H1 (cell line): ENCODE measurements around the gene HSPA6. TPM values are rescaled to one million over a fixed set of nuclear protein-coding genes. Genes with fewer than 3 reads are reported as not detected.
A peak's percentile ranks its signal among the peaks of the same experiment; 100 is the strongest.
"Not testable (repeated sequence)": the region's sequence is repeated elsewhere in the genome, so short reads cannot be mapped to it uniquely, and the experiment has no call there.

Source experiments
- CTCF ChIA-PET: fragments of 300-600 bp; sonication (Branson Sonifier 250); formaldehyde crosslinking; loops from one replicate; lab custom pipeline; 2021; ENCODE audit not compliant: partially characterized antibody; lab: Charles Lee
- POLR2A ChIA-PET: fragments of 300-600 bp; sonication (Branson Sonifier 250); formaldehyde crosslinking; loops from one replicate; lab custom pipeline; 2021; ENCODE audit warnings: inconsistent platforms; ENCODE audit not compliant: partially characterized antibody; lab: Charles Lee
- DNase-seq, 2 experiments: peaks; one replicate each; pipeline versions ENCODE4 v3.0.0 to v3.0.0-alpha.2; 2010 to 2022; ENCODE audit warnings: low spot score in 2 of 2, low read depth in 1 of 2, mixed read lengths in 1 of 2
- FAIRE-seq: peaks from 2 replicates; lab custom pipeline; 2011; peaks lifted over from hg19 to GRCh38; lab: Jason Lieb, UNC
- H2AFZ ChIP-seq: 2 replicates; pipeline ENCODE4 v1.8.1; 2012; ENCODE audit warnings: low read length, inconsistent platforms
- H2AK5ac ChIP-seq: 2 replicates; pipeline ENCODE4 v1.6.1; 2013; ENCODE audit warnings: low read depth, low read length
- H2BK120ac ChIP-seq: replicated peaks from 2 replicates; pipeline ENCODE3; 2013; ENCODE audit warnings: low read depth, low read length, inconsistent platforms
- H2BK12ac ChIP-seq: 2 replicates; pipeline ENCODE4 v1.6.1; 2013; ENCODE audit warnings: low read depth, low read length
- H2BK15ac ChIP-seq: 2 replicates; pipeline ENCODE4 v1.6.1; 2013; ENCODE audit warnings: low read length
- H2BK20ac ChIP-seq: 2 replicates; pipeline ENCODE4 v1.6.1; 2013; ENCODE audit warnings: low read length
- H2BK5ac ChIP-seq: 2 replicates; pipeline ENCODE4 v1.6.1; 2013; ENCODE audit warnings: low read depth, low read length
- H3K14ac ChIP-seq: 2 replicates; pipeline ENCODE4 v1.6.1; 2013; ENCODE audit warnings: inconsistent platforms; ENCODE audit not compliant: insufficient read length
- H3K18ac ChIP-seq: 2 replicates; pipeline ENCODE4 v1.6.1; 2013; ENCODE audit warnings: low read length; ENCODE audit errors: extremely low read depth
- H3K23ac ChIP-seq: 2 replicates; pipeline ENCODE4 v1.6.1; 2013; ENCODE audit warnings: inconsistent platforms; ENCODE audit not compliant: insufficient read length
- H3K23me2 ChIP-seq: 2 replicates; pipeline ENCODE4 v1.6.1; 2013; ENCODE audit warnings: low read depth, low read length
- H3K27ac ChIP-seq: 2 replicates; pipeline ENCODE4 v1.6.1; 2011; ENCODE audit warnings: low read depth, low read length, inconsistent platforms
- H3K27me3 ChIP-seq, 4 experiments: replicated peaks in 1 of 4; 1 replicate in 1 of 4; 2 replicates in 3 of 4; pipeline versions ENCODE4 v1.6.1 to v1.8.1; 2011 to 2013; ENCODE audit warnings: low read length in 3 of 4, mild to moderate bottlenecking in 3 of 4, inconsistent platforms in 2 of 4, mixed read lengths in 2 of 4, moderate library complexity in 1 of 4; ENCODE audit not compliant: control insufficient read depth in 3 of 4, insufficient read depth in 3 of 4; ENCODE audit errors: extremely low read depth in 1 of 4
- H3K36me3 ChIP-seq, 4 experiments: 2 replicates each; pipeline versions ENCODE4 v1.6.1 to v1.8.1; 2011 to 2013; ENCODE audit warnings: mild to moderate bottlenecking in 4 of 4, low read length in 3 of 4, moderate library complexity in 2 of 4, control low read depth in 1 of 4, inconsistent platforms in 1 of 4; ENCODE audit not compliant: insufficient read depth in 4 of 4, control insufficient read depth in 2 of 4
- H3K4ac ChIP-seq: replicated peaks from 2 replicates; pipeline ENCODE3; 2013; ENCODE audit warnings: low read length, low read depth, mixed read lengths, inconsistent platforms; ENCODE audit not compliant: insufficient read length
- H3K4me1 ChIP-seq, 4 experiments: replicated peaks in 1 of 4; 1 replicate in 1 of 4; 2 replicates in 3 of 4; pipeline versions ENCODE4 v1.6.1 to v1.8.1; 2011 to 2013; ENCODE audit warnings: low read length in 3 of 4, inconsistent platforms in 2 of 4, mixed read lengths in 1 of 4; ENCODE audit not compliant: insufficient read depth in 4 of 4, control insufficient read depth in 3 of 4
- H3K4me2 ChIP-seq, 2 experiments: 2 replicates each; pipeline versions ENCODE4 v1.6.1 to v1.8.1; 2011 to 2013; ENCODE audit warnings: low read depth in 2 of 2, low read length in 2 of 2, control low read depth in 1 of 2, inconsistent platforms in 1 of 2, mild to moderate bottlenecking in 1 of 2; ENCODE audit not compliant: insufficient read depth in 1 of 2
- H3K4me3 ChIP-seq, 4 experiments: fragments of 200-600, 300-600 bp in 1 of 4; sonication (generic), shearing (Covaris generic), sonication (Bioruptor Twin) in 1 of 4; 2 replicates each; pipeline versions ENCODE4 v1.5.1 to v1.8.1; 2011 to 2016; ENCODE audit warnings: low read length in 4 of 4, low read depth in 3 of 4, control low read depth in 2 of 4, inconsistent platforms in 2 of 4, mild to moderate bottlenecking in 2 of 4, mixed read lengths in 1 of 4, moderate library complexity in 1 of 4; ENCODE audit not compliant: insufficient read depth in 2 of 4; ENCODE audit errors: extremely low read depth in 1 of 4
- H3K56ac ChIP-seq: replicated peaks from 2 replicates; pipeline ENCODE3; 2013; ENCODE audit warnings: low read depth, mild to moderate bottlenecking, mixed read lengths, low read length, inconsistent platforms; ENCODE audit not compliant: insufficient read length
- H3K79me1 ChIP-seq: 2 replicates; pipeline ENCODE4 v1.6.1; 2013; ENCODE audit warnings: low read depth, low read length, control low read depth
- H3K79me2 ChIP-seq, 2 experiments: 2 replicates each; pipeline versions ENCODE4 v1.6.1 to v1.8.1; 2012 to 2013; ENCODE audit warnings: low read length in 2 of 2, mild to moderate bottlenecking in 2 of 2, inconsistent platforms in 1 of 2; ENCODE audit not compliant: insufficient read depth in 2 of 2, control insufficient read depth in 1 of 2
- H3K9ac ChIP-seq, 4 experiments: replicated peaks in 1 of 4; 1 replicate in 1 of 4; 2 replicates in 3 of 4; pipeline versions ENCODE4 v1.6.1 to v1.8.1; 2011 to 2013; ENCODE audit warnings: low read depth in 3 of 4, low read length in 3 of 4, control low read depth in 2 of 4, mild to moderate bottlenecking in 2 of 4, moderate library complexity in 2 of 4, inconsistent platforms in 1 of 4; ENCODE audit errors: extremely low read depth in 1 of 4
- H3K9me3 ChIP-seq, 2 experiments: 2 replicates each; pipeline versions ENCODE4 v1.6.1 to v1.8.1; 2012 to 2013; ENCODE audit warnings: mild to moderate bottlenecking in 2 of 2, moderate library complexity in 2 of 2, control low read depth in 1 of 2, inconsistent platforms in 1 of 2, low read depth in 1 of 2, low read length in 1 of 2, mixed read lengths in 1 of 2; ENCODE audit not compliant: insufficient read depth in 2 of 2
- H4K20me1 ChIP-seq, 2 experiments: replicated peaks in 1 of 2; 2 replicates each; pipeline versions ENCODE3 to v1.8.1; 2011 to 2013; ENCODE audit warnings: inconsistent platforms in 2 of 2, low read length in 2 of 2, mild to moderate bottlenecking in 1 of 2; ENCODE audit not compliant: insufficient read depth in 2 of 2, control insufficient read depth in 1 of 2
- H4K5ac ChIP-seq: 2 replicates; pipeline ENCODE4 v1.6.1; 2013; ENCODE audit warnings: low read length, low read depth, mixed read lengths, inconsistent platforms; ENCODE audit not compliant: insufficient read length
- H4K8ac ChIP-seq: 2 replicates; pipeline ENCODE4 v1.8.0; 2013; ENCODE audit warnings: mild to moderate bottlenecking, moderate library complexity, low read length, inconsistent platforms; ENCODE audit not compliant: insufficient read depth; ENCODE audit errors: extremely low read depth
- H4K91ac ChIP-seq: replicated peaks from 2 replicates; pipeline ENCODE3; 2013; ENCODE audit warnings: low read length, mixed read lengths, inconsistent platforms; ENCODE audit not compliant: insufficient read length
- EZH2 ChIP-seq: fragments of 200-600 bp; sonication (generic); IDR thresholded peaks from 2 replicates; pipeline ENCODE4 v1.7.1; 2012; ENCODE audit warnings: low read depth, mild to moderate bottlenecking, moderate library complexity, low read length, inconsistent platforms; ENCODE audit not compliant: severe bottlenecking
- WGBS, 2 experiments: shearing (Covaris generic) in 1 of 2; methylation state at CpG; one replicate each; pipeline versions ENCODE4 v1.1.6 to v1.1.7; 2013 to 2015; ENCODE audit warnings: low lambda C conversion rate in 2 of 2, mixed read lengths in 2 of 2, inconsistent platforms in 1 of 2, low coverage in 1 of 2, missing lambda C conversion rate in 1 of 2; ENCODE audit not compliant: insufficient replicate concordance in 2 of 2, insufficient coverage in 1 of 2, insufficient read length in 1 of 2; ENCODE audit errors: extremely low coverage in 1 of 2, missing lambda C conversion rate in 1 of 2; 5-methylcytosine and 5-hydroxymethylcytosine counted together
- polyA plus RNA-seq, 7 experiments: library from polyadenylated mRNA; depleted of rRNA in 3 of 7; stranded (reverse) in 5 of 7; unstranded in 2 of 7; fragments of >200 nt in 5 of 7; fragments of 200-250 nt in 2 of 7; gene quantifications; 1 replicate in 5 of 7; 2 replicates in 1 of 7; 4 replicates in 1 of 7; pipeline versions ENCODE4 v1.2.1 to v1.2.3, GENCODE V29; 2011 to 2013; ENCODE audit warnings: missing spikeins in 2 of 7, mixed read lengths in 2 of 7
- total RNA-seq: library from RNA; stranded (reverse); fragmentation: NEBNext Ultra II Directional; extraction: Animal tissue kit (Norgen Biotek cat#: 25700); gene quantifications from 2 replicates; pipeline ENCODE4 v1.2.1, GENCODE V29; 2021

Gene HSPA6
- total and polyA plus RNA-seq, 2 of the 8 experiments (the other 6 are each of a cell fraction or from before 2014, with no cell fraction given), result 0.06 to 0.15 TPM

DNA sequence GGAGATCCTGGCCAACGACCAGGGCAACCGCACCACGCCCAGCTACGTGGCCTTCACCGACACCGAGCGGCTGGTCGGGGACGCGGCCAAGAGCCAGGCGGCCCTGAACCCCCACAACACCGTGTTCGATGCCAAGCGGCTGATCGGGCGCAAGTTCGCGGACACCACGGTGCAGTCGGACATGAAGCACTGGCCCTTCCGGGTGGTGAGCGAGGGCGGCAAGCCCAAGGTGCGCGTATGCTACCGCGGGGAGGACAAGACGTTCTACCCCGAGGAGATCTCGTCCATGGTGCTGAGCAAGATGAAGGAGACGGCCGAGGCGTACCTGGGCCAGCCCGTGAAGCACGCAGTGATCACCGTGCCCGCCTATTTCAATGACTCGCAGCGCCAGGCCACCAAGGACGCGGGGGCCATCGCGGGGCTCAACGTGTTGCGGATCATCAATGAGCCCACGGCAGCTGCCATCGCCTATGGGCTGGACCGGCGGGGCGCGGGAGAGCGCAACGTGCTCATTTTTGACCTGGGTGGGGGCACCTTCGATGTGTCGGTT, 477 bp downstream of the HSPA6 start:
- H3K9me3 ChIP-seq, POLR2A ChIA-PET, H3K14ac ChIP-seq, H2BK20ac ChIP-seq, H3K4ac ChIP-seq, H2AK5ac ChIP-seq, DNase-seq, H2BK15ac ChIP-seq, H4K20me1 ChIP-seq, H2AFZ ChIP-seq, H4K8ac ChIP-seq, H3K79me2 ChIP-seq, H2BK12ac ChIP-seq, H3K36me3 ChIP-seq, H3K79me1 ChIP-seq, H3K56ac ChIP-seq, FAIRE-seq, H3K18ac ChIP-seq, H4K5ac ChIP-seq, H3K23me2 ChIP-seq, H3K23ac ChIP-seq, H2BK5ac ChIP-seq, H3K4me1 ChIP-seq, H3K9ac ChIP-seq, H4K91ac ChIP-seq, H2BK120ac ChIP-seq, H3K27ac ChIP-seq: not testable (repeated sequence)
- peaks cover 11 to 21% (median 16%) of the 10 kb centered on the region in 4 experiments; a peak in 6 of 7 replicates for H3K27me3 ChIP-seq
- CTCF ChIA-PET, result interaction anchor here (1.3 kb wide), 1 partner anchor 38 kb away, joined by 4 read pairs; no protein-coding TSS in a partner anchor
- WGBS, 2 experiments, result 11% methylated on average over 28 of the region's 55 CpGs; no CpG with 5 or more reads in 1 of the 2 experiments
- peak; percentile 35 for TF ChIP-seq EZH2
- H3K4me2 ChIP-seq, result peak overlapping the region; percentile 49 to 64
- H3K4me3 ChIP-seq, result peak overlapping the region; percentile 23 to 68 (median 43); a peak in 6 of 8 replicates
